MCF 10A (cell line): ENCODE measurements around the gene SETD5. TPM values are rescaled to one million over a fixed set of nuclear protein-coding genes. Genes with fewer than 3 reads are reported as not detected.

Experiments
- BruUV-seq: library from RNA; stranded (reverse); fragments of 400-500 nt; replicated peaks from 2 replicates; lab custom pipeline; 2021; lab: Mats Ljungman, UMichigan
- CTCF ChIA-PET: fragments of 300-600 bp; sonication (Branson Sonifier 250); formaldehyde crosslinking; extraction: SDS; loops from one replicate; lab custom pipeline; 2021; ENCODE audit warnings: antibody characterized with exemption, inconsistent platforms; lab: Yijun Ruan, JAX
- POLR2A ChIA-PET: fragments of 300-600, 350-650 bp; sonication (Branson Sonifier 250); formaldehyde crosslinking; extraction: SDS; loops from one replicate; lab custom pipeline; 2020; ENCODE audit warnings: antibody characterized with exemption, inconsistent platforms; lab: Yijun Ruan, JAX
- DNase-seq: peaks from one replicate; pipeline ENCODE4 v3.0.0-alpha.2; 2018; ENCODE audit not compliant: unreplicated experiment
- H3K27ac Mint-ChIP-seq: one replicate; pipeline ENCODE4 v1.8.0; 2022; ENCODE audit warnings: mild to moderate bottlenecking, low read depth, mixed read lengths; ENCODE audit not compliant: unreplicated experiment
- H3K27me3 Mint-ChIP-seq: one replicate; pipeline ENCODE4 v1.8.0; 2022; ENCODE audit warnings: mixed read lengths; ENCODE audit not compliant: insufficient read depth, unreplicated experiment
- H3K36me3 Mint-ChIP-seq: one replicate; pipeline ENCODE4 v1.8.0; 2022; ENCODE audit warnings: mild to moderate bottlenecking, moderate library complexity, mixed read lengths; ENCODE audit not compliant: insufficient read depth, unreplicated experiment
- H3K4me1 Mint-ChIP-seq: one replicate; pipeline ENCODE4 v1.8.0; 2022; ENCODE audit warnings: mixed read lengths; ENCODE audit not compliant: insufficient read depth, unreplicated experiment
- H3K4me3 Mint-ChIP-seq: one replicate; pipeline ENCODE4 v1.8.0; 2022; ENCODE audit warnings: mild to moderate bottlenecking, moderate library complexity, mixed read lengths; ENCODE audit not compliant: unreplicated experiment
- H3K9me3 Mint-ChIP-seq: one replicate; pipeline ENCODE4 v1.8.0; 2022; ENCODE audit warnings: mixed read lengths; ENCODE audit not compliant: unreplicated experiment
- intact Hi-C: fragments of 100-400 bp; cut with micrococcal nuclease; formaldehyde crosslinking; loops from 2 replicates; pipeline ENCODE4 v1.14.1; 2022
- total RNA-seq: library from RNA; stranded (reverse); gene quantifications from 2 replicates; pipeline ENCODE4 v1.2.3, GENCODE V29; 2022
- TF ChIP-seq, protein P1 (sequence below): fragments of 200-600 bp; IDR thresholded peaks from one replicate; pipeline ENCODE4 v1.8.0; 2022; ENCODE audit warnings: antibody characterized with exemption, mild to moderate bottlenecking; ENCODE audit not compliant: unreplicated experiment

SETD5 gene
- total RNA-seq, 1 experiment from 2014 or later: 149 TPM

DNA sequence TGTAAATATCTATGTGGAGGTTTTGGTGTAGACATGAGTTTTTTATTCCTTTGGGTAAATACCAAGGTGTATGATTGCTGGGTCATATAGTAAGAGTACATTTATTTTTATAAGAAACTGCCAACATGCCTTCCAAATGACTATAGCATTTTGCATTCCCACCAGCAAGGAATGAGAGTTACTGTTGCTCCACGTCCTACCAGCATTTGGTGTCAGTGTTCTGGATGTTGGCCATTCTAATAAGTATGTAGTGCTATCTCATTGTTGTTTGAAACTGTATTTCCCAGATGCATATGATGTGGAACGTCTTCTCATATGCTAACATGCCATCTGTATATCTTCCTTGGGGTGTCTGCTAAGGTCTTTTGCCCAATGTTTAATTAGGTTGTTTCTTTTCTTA lies 117.5 kb downstream of the SETD5 start:
- Mint-ChIP-seq H3K36me3 (no peaks in the 10 kb centered on the region), H3K27ac (no peak overlapping the region), H3K4me3 (no peak overlapping the region), H3K4me1 (no peaks in the 10 kb centered on the region), H3K27me3 (peaks cover 37% of the 10 kb centered on the region), H3K9me3 (no peaks in the 10 kb centered on the region)
- POLR2A ChIA-PET: no interaction called here
- no peak for DNase-seq
- CTCF ChIA-PET: interaction anchor here (3.4 kb wide), 1 partner anchor 11 kb away, joined by 14 read pairs; no protein-coding TSS in a partner anchor
- intact Hi-C loops: no loop called here
- TF ChIP-seq, protein P1, sequence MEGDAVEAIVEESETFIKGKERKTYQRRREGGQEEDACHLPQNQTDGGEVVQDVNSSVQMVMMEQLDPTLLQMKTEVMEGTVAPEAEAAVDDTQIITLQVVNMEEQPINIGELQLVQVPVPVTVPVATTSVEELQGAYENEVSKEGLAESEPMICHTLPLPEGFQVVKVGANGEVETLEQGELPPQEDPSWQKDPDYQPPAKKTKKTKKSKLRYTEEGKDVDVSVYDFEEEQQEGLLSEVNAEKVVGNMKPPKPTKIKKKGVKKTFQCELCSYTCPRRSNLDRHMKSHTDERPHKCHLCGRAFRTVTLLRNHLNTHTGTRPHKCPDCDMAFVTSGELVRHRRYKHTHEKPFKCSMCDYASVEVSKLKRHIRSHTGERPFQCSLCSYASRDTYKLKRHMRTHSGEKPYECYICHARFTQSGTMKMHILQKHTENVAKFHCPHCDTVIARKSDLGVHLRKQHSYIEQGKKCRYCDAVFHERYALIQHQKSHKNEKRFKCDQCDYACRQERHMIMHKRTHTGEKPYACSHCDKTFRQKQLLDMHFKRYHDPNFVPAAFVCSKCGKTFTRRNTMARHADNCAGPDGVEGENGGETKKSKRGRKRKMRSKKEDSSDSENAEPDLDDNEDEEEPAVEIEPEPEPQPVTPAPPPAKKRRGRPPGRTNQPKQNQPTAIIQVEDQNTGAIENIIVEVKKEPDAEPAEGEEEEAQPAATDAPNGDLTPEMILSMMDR: no peak
- no TSS peak for BruUV-seq

DNA sequence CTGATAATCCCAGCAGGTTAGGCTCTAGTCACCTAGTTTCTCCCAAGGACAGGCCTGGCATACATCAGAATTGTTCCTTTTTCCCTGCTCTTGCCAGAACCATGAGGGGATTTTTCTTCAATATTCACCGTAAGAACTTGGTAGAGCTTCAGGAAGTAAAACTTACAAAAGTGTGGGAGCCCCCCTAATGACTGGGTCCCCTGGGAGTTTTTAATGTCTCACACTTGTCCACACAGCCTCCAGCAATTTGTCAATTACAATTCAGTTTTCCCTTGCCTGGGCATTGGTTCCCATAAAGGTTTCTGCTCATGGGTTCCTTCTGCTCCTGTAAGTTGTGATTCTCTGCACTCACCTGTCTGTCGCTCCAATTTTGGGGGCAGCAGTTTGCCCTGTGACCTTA lies 127.7 kb downstream of the SETD5 start:
- Mint-ChIP-seq H3K27ac (no peak overlapping the region), H3K27me3 (peaks cover 80% of the 10 kb centered on the region), H3K4me1 (no peaks in the 10 kb centered on the region), H3K9me3 (no peaks in the 10 kb centered on the region), H3K36me3 (no peaks in the 10 kb centered on the region), H3K4me3 (no peak overlapping the region)
- no peak for DNase-seq
- TF ChIP-seq, protein P1: no peak
- BruUV-seq: no TSS peak
- ChIA-PET CTCF (no interaction called here), POLR2A (no interaction called here)
- intact Hi-C loops: no loop called here

Other genes with a start within 250 kb of the SETD5 start
- gene SRGAP3, start 148.0 kb upstream of the SETD5 start, total RNA-seq: 13.7 and 19.8 TPM in 2 replicates
- 53.4 and 63.0 TPM in 2 replicates for gene THUMPD3, start 34.6 kb upstream of the SETD5 start, total RNA-seq
- not detected in 2 replicates for gene LHFPL4, start 156.2 kb downstream of the SETD5 start, total RNA-seq